HG03469 (cell line): ENCODE data around the gene MANBA.

Experiments used
- ATAC-seq: cut with Tn5 transposase; IDR thresholded peaks from one replicate; pipeline ENCODE4 v1.9.1; 2021; ENCODE audit warnings: mild to moderate bottlenecking, moderate library complexity, moderate number of reproducible peaks; ENCODE audit not compliant: unreplicated experiment

The MANBA gene

DNA sequence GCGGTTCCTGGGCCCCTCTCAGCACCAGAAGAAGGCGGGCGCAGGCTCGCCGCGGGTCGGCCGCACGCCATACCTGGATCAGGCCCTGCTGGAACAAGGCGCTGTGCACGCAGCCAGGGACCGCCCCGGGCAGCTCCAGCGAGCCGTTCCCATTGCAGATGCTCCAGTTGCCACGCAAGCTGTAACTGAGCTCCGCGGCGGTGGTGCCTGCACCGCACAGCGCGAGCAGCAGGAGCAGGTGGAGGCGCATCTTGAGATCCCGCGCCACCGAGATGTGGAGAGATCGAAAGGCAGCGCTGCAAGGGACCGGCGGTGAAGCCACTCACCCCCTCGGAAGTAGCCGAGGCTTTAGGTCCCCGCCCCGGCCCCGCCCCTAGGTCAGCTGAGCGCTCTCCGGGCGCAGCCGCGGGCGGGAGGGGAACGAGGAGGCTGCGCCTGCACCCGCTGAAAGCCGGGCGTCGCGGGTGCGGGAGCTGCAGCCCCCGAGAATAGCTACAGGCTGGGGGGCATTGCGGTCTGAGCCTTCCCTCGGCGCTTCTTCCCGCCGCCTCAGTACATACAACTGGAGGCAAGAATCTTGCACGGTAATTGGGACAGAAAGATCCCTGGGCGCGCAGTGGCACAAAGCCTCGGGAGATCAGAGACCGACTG is at the start of gene MANBA:
TSS of gene MANBA (minus strand) at position 324 of the 651 bp plus-strand sequence. CDS start at position 250, 74 bp downstream.
- peak; percentile 81 for ATAC-seq

DNA sequence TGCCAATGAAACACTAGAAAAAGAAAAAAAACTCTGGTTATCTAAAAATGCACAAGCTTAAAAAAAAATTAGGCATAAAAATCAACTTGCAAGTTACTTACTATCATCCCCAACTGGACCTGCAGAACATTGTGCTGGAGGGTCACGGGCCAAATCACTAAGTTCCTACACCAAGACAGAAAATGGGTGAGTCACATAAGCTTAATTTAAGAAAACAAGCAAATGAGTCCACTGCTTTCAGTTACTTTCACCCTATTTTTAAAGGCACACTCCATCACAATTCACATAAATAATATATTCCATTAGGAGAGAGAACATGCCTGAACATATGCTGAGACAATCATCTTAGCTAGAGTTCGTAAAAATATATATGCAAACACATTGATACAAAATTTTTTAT is 48.9 kb upstream of the MANBA start:
- no peak for ATAC-seq

- peak; percentile 80 for ATAC-seq
Observed at GRCh38 chr4:102809190-102809589, 48.4 kb upstream of the MANBA start.

DNA sequence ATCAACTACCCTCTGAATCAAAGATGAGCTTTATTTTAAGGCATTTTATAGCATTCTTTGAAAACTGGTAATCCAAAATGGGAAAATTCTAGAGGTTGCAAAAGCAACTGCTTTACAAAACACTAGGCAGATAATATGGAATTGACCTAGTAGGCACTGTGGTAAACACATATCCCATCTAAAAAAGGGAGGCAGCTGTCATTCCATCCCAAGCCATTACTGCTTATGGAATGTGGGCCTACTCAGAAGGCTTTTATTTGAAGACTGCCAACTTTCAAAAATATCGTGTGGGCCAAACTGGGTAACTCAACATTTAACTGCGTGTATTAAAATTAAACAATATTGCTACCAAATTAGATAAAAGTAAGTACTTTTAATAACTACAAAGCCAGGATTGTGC is 47.2 kb upstream of the MANBA start:
- ATAC-seq, result no peak

DNA sequence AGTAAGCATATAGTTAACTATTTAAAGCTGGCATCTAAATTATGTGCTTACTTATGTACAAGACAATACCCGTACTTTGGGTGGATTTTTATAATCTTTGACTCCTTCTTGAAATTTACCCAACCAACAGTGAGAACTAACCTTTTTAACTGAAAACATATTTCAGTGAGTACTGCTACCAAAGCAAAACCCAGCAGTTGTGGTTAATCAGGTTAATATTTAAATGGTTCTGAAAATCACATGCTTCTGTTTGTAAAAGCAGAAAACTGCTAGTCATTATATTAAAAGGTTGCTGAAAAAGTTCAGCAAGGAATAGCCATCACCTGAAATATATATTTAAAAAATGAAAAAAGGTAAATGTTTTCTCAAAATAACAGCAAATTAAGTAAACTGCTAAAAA is 46.6 kb upstream of the MANBA start:
- no peak for ATAC-seq

- no peak for ATAC-seq
Observed at GRCh38 chr4:102799816-102800215, 39.0 kb upstream of the MANBA start.

GRCh38 chr4:102794999-102795398 is 34.2 kb upstream of the MANBA start:
- no peak for ATAC-seq

- ATAC-seq, result no peak
Observed at GRCh38 chr4:102792361-102792936, 31.7 kb upstream of the MANBA start.

GRCh38 chr4:102791318-102791835 is 30.6 kb upstream of the MANBA start:
- no peak for ATAC-seq

DNA sequence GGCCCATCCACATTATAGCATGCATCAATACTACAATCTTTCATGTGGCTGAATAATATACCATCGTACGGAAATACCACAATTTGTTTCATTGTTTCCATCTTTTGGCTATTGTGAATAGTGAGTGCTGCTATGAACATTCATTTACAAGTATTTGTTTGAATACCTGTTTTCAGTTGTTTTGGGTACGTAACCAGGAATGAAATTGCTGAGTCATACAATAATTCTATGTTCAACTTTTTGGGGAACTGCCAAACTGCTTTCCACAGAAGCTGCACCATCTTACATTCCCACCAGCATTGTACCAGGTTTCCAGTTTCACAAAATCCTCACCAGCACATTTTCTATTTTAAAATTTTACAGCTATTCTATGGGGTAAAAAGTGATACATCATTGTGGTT is 28.5 kb upstream of the MANBA start:
- ATAC-seq, result no peak

DNA sequence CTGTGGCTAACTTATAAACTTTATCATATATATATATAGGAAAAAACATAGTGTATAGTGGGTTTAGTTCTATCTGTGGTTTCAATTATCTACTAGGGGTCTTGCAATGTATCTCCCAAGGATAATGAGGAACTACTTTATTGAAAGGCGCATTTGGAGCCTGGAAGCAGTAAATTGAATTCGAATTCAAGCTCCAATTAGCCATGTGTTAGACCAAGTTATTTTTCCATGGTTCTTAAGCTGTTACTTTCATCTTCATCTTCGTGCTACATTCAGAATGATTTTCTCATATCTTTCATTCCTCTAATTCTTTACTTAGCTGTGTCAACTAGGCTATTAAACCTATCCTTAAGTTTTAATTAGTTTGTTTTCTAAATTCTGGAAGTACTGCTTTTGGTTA is 27.2 kb upstream of the MANBA start:
- no peak for ATAC-seq

DNA sequence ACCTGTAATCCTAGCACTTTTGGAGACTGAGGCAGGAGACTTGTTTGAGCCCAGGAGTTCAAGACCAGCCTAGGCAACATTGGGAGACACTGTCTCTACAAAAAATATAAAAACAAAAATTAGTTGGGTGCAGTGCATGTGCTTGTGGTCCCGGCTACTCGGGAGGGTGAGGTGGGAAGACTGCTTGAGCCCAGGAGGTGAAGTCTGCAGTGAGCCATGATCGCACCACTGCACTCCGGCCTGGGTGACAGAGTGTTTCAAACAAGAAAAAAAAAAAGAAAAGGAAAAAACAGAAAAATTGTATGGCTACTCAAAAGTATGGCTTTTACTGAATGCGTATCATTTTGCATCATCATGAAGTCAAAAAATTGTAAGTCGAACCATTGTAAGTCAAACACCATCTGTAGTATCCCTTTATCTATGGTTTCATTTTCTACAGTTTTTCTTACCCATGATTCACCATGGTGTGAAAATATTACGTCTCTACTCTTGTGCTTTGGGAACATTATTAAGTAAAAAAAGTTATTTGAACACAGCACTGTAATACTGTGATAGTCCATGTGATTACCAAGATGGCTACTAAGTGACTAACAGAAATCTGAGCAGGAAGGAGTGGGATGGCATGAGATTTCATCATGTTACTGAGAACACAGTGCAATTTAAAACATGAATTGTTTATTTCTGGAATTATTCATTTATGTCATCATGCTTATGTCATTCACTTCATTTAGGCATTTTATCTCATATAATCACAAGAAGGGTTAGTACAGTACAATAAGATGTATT is 26.5 kb upstream of the MANBA start:
- ATAC-seq, result no peak

DNA sequence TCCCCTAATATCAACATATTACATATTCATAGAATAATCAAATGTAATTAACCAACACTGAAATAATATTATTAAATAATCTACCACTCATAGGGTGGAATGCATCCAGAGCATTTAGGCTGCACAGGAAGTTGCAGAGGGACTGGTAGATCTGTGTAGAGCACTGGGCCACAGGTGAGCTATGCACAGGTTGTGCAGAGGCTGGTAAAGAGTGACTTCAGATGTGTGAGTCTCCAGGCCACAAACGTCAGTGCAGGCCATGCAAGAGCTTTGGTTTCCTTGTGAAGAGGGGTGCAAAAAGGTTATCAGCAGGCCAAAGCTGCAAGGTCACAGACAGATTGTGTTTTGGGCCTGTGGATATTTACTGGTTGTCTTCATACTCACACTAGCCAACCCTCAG is 25.5 kb upstream of the MANBA start:
- ATAC-seq, result no peak

GRCh38 chr4:102783006-102783405 is 22.2 kb upstream of the MANBA start:
- no peak for ATAC-seq

GRCh38 chr4:102781570-102781969 is 20.8 kb upstream of the MANBA start:
- ATAC-seq, result no peak

DNA sequence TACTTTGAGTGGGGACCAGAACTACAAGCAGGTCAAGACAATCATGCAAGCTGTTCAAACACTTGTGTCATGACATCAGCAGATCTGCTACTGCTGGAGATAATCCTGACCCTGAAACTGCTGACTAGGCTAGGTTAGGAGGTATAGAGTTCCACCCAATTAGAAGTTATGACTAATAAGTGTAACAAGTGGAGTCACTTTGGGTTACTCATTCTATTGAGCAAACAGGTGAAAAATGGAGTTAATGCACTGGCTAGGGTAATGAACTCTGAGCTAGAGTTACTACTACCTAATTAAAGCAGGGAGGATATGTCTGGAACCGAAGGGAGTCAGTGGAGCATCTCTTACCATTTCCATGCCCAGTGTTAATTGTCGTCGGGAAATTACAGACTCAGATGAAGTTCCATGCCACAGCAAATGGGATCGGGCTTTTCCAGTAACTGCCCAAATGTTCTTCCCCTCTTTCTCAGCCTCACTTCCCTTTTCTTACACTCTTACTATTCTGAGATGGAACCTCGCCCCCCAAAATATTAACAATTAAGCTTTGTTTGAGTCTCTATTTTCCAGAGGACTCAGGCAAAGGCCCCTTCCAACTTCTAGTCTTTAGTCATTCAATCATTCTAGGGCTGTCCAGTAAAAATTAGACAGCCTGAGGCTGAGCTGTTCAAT is 19.8 kb upstream of the MANBA start:
- ATAC-seq, result no peak

DNA sequence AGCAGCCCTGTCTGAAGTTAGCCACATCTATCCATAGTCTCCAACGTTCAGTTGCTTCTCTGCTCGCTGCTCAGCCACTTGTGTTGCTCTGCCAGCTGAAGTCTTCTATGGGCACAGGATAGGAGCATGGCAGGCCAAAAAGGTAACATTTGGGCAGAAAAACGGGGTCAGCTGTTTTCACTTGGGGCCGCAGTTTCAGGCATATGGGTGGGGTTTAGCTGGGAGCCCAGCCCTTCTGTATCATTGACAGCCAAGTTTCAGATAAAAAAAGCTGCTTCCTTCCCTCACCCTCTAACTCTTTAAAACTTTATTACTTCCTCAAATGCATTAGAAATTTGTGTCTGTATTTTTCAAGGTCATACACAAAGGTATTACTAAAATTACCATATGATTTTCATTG is 18.4 kb upstream of the MANBA start:
- no peak for ATAC-seq

DNA sequence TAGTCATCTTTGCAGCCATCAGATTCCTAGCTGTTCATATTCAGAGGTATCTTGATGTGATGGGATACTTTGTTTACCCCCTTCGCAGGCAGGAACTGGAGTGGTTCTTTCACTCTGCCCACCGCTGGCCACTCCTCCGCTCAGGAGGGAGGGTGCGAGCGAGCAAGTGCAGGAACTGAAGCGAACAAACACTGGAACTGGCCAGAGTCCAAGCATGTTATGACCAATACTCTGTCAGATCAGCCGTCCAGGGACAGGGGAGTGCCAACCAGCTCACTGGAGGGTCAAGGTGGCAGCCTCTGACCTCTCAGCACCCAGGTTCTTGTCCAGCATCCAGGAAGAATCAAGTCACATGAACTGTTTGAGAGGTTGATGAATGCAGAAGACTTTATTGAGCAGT is 18.0 kb upstream of the MANBA start:
- no peak for ATAC-seq

GRCh38 chr4:102775805-102776204 is 15.0 kb upstream of the MANBA start:
- ATAC-seq, result no peak

DNA sequence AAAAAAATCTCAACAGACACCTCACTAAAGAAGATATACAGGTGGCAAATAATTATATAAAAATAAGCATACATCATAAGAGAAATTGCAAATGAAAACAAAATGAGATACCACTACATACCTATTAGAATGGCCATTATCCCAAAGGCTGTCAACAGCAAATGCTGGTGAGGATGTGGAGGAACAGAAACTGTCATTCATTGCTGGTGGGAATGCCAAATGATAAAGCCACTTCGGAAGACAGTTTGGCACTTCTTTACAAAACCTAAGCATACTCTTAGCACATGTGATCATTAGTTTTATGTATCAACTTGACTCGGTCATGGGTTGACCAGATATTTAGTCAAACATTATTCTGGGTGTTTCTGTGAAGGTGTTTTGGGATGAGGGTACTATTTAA is 13.5 kb upstream of the MANBA start:
- ATAC-seq, result no peak

DNA sequence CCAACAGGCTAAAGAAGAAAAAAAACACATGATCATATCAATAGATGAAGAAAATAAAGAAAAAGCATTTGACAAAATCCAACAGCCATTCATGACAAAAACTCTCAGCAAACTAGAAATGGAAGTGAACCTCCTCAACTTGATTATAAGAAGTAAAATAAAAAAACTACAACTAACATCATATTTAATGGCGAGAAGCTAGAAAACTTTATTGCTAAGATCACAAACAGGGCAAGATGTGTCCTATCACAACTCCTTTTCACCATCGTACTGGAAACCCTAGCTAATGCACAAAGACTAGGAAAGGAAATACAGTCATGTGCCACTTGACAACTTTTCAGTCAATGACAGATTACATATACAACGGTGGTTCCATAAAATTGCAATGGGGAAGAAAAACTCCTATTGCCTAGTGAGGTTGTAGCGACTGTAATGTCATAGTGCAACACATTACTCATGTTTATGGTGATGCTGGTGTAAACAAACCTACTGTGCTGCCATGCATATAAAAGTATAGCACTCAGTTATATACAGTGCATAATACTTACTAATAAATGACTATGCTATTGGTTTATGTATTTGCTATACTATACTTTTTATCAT is 12.1 kb upstream of the MANBA start:
- no peak for ATAC-seq
